ENCODE results near the gene SNCB.

SNCB gene

DNA sequence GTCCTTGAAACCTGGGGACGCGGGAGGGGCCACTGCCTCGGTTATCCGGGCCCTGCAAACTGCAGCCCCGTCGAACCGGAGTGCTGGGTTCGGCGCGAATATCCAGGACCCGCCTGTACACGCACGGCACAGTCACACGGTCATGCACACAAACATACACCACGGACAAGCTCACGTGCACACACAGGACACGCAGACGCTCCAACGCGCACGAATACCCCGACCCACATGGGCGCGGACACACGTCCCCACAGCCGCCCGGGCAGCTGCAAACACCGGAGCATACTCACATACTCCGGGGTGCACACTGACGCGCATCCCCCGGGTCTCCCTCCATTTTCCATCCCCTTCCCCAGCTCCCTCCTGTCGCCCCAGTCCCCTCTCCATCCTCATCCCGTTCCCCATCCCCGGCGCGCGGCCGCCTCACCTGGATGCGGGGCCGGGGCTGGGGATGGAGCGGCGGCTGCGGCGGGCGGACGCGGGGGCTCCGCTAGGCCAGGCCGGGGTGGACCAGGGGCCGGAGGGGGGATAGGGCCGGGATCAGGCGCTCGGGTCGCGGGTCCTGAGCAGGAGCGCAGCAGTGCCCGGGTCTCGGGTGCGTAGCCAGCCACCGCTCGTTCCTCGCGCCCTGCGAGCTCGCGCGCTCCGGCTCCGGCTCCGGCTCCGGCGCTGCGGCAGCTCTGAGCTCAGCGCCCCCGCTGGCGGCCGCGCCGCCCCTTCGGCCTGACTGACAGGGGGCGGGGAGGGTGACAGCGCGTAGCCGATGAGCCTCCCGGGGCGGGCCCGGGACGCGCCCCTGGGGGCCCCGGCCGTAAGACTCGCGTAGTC is at the start of gene SNCB, which contains the start of gene EIF4E1B:
Gene SNCB, minus strand, starts transcription at position 682 of the 828 bp plus-strand sequence. CDS start 880 bp downstream, outside the sequence.
Gene EIF4E1B, plus strand, starts transcription at position 823 of the 828 bp plus-strand sequence. CDS start 12,113 bp downstream, outside the sequence.
- peak; percentile 46 for DNase-seq

DNA sequence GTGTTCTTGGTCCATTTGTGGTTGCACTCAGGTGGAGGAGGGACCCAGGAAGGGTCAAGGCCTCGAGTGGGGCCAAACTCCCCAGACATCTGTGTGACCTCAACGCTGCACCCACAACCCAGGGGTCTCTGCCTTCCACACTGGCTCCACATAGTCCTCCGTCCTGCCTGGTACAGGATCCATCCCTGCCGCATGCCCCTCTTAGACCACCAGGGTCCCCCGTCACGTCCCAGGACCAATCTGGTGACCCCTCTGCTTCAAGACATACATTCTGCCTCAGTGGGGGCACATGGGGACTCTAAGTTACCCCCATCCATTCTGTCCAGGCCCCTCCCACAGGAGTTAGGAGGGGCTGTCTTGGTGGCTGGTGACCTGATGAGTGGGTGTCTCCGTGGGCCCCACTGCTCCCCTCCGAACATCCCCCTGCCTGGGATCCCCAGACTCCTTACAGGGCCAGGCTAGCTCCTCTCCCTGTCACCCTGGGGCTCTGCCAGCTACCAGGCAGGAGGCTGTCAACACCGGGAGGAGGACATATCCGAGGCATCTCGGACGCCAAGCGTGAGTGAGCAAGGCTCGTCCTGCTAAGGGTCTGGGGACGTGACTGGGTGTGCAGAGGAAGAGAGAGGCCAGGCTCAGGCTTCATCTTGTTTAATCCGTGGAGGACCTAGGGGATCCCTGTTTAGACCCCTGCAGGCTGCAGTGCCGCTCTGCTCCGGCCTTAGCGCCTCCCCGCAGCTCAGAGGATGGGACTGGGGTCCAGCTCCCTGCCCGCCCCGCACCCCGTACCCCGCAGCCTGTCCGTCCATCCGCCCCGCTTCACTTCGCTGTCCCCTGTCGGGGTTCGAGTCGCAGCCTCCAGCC is 49.3 kb upstream of the SNCB start:
- no peak for DNase-seq

DNA sequence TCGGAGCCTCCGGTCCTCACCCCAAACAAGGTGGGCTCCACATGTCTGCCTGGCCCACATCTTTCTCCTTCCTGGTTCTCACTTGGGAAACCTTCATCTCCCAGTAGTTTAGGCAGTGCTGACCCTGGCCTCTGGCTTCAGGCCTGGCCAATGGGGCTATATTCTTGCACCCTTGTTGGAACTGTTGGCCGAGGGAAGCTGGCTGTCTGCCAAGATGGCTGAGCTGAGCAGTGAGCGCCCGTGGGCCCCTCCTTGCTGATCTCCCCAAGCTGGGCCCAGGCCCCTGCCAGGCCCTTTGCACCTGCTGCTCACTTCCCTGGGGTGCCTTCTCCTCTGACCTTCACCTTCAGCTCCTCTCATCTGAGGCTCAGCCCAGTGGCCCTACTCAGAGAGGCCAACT is 48.2 kb upstream of the SNCB start:
- no peak for DNase-seq

DNA sequence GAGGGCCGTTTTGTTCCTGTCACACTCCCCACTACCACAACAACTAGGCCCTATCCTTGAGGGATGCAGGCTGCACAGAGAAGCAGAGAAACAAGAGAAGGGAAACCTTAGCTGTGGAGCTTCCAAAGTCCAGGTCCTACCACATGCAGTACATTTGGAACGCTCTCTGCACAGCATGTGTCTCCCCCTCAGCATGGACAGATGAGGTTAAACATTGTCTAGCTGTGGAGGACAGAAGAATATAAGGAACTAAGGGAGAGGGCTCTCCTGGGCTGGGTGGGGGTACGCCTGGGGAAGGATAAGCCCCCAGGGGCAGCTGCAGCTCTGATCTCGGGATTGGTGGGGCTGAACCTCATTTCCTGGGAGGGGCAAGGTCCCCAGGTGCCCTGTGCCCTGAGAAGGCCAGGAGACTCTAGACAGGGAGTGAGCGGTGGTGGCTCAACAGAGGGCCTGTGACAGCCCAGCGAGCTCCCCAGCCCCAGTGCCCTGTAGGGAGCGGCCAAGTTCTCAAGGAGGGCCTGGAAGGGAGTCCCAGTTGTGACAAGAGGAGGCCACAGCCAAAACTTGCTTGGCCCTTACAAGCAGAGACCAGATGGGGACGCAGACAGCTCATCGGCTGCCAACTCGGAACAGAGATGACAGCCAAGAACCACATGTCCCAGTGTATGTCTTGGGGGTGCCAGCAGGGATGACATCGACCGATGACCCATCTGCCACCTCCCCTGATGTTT is 47.0 kb upstream of the SNCB start:
- DNase-seq: no peak

DNA sequence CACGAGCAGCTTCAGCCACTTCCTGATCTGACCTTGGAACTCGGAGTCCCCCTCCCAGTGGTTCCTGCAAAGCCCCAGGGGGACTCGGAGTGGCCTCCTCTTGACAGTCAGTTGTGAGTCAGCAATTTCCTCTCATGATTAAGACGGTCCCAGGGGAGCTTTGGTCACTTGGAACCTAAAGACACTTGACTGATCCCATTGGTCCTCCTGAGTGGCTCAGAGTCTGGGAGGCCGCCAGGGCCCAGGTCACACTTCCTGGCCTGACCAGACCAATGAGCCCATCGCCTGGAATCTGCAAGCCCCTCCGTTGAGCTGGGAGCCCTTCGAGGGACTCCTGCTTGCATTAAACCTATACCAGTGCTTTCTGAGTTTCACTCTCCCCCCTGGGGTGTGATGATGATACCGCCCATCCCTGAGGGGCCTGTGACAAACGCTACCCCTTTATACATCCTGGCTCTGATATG is 46.1 kb upstream of the SNCB start:
- peak; percentile 86 for DNase-seq

DNA sequence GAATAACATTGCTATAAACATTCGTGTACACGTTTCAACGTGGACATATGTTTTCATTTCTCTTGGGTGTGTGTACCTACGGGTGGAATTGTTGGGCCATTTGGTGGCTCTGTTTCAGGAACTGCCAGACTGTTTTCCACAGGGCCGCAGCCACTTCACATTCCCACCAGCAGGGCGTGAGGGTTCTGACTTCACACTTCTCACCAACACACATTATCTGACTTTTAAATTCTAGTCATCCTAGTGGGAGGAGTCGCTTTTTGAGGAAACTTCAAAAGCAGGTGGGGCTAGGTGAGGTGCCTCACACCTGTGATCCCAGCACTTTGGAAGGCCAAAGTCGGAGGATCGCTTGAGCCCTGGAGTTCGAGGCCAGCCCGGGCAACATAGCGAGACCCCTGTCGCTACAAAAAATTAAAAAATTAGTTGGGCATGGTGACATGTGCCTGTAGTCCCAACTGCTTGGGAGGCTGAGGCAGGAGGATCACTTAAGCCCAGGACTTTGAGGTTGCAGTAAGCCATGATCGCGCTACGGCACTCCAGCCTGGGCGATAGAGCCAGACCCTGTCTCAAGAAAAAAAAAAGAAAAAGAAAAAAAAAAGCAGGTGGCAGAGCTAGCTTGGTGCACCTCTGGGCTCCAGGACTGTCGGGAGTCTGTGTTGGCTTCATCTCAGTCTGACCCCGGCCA is 45.5 kb upstream of the SNCB start:
- DNase-seq: peak; percentile 49

DNA sequence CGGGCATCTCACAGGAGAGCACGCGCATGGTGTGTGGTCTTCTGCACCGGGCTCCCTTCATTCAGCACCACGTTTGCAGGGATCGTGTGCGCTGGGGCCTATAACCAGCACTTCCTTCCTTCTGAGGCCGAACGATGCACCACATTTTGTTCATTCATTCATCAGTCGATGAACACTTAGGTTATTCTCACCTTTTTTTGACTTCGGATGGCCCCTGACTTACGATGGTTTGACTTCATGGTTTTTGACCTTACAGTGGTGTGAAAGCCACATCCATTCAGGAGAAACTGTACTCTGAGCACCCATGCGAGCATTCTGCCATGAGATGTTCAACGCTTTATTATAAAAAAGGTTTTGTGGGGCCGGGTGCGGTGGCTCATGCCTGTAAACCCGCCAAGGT is 44.5 kb upstream of the SNCB start:
- DNase-seq: no peak

DNA sequence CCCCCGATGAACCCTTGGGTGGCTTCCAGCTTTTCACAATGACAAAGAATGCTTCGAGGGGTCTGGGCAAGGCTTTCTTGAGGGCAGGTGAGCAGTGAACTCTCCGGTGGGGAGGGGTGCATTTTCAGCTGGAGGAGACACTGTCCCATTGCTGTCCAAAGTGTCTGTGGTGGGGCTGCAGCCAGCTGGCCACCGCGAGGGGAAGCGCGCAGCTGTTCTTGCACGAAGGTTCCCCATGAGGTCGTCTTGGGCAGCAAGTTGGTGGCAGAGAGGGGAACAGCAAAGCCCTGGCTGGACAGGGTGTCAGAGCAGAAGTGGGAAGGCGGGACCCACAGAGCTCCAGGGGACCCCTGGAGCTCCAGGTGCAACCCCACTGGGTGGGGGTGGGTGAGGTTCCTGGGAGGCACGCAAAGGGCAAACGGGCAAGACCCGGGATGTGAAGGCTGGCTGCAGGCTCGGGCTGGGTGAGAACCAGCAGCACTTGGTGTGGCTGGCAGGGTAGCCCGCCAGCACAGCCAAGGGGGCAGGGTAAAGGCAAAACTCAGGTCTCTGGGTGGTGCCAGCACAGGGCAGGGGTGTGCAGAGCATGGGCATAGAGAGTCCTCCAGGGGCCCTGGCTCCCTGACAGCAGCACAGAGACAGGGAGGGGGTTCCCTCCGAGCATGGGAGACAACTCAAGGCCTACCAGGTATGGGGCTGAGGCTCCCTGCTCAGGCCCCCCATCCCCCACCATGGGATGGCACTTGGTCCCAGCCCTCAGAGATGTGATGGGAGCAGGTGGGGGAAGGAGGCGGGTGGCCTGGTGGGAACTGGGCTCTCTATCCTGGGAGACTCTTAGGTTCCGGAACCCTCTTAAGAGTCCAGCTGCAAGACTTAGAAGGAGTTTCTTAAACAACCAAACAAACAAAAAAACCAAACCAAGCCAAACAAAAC is 43.6 kb upstream of the SNCB start:
- DNase-seq: no peak

DNA sequence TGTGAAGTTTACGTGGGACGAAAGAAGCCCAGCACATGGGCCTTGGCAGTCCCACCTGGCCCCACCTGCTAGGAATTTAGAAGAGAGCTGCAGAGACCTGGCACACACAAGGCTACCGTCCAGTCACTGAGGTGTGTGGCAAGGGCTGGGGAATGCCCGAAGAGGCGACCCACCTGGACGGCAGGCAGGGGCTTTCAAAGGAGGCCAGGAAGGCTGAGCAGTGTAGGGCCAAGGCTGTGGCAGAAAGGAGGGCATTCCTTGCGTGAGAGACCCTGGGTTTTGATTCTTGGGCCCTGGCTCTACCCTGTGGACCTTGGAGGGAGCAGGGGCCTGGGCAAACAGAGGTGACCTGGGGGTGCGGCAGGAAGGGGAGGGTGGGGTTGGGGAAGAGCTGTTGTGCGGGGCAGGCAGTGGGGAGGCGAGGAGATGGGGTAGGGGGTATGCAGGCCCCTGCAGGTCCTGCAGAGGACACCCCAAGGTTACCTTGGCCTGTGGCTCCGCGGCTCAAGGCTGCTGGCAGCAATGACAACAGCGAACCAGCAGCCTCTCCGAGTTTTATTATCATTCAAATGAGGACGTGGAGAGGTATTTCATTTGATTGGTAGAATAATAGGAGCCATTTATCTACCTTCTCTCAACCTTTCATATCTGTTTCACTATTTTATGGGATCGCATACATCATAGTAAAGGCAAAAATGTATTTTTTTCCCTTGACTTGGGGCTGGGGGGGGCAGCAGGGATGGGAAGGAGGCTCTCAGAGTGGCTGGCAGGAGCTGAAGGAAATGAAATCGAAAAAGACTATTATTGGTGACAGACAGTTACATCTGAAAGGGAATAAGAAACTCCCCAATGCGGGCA is 41.8 kb upstream of the SNCB start:
- no peak for DNase-seq

DNA sequence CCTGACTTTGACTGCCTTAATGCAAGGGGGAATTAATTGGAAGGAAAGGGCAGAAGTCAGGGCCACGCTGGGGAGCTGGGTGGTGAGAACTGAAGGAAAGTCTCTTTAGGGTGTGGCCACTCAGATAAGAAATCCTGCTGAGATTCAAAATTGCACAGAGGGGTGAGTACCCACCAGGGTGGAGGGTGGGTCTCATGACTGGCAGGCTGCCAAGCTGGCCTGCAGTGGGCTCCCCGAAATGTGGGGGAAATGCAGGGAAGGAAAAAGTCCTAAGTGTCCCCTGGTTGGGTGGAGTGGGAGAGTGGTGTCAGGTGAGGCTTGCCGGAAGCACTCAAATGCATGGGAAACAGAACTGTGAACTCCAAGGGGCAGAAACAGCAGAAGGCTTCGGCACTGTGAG is 41.1 kb upstream of the SNCB start:
- DNase-seq: no peak

DNA sequence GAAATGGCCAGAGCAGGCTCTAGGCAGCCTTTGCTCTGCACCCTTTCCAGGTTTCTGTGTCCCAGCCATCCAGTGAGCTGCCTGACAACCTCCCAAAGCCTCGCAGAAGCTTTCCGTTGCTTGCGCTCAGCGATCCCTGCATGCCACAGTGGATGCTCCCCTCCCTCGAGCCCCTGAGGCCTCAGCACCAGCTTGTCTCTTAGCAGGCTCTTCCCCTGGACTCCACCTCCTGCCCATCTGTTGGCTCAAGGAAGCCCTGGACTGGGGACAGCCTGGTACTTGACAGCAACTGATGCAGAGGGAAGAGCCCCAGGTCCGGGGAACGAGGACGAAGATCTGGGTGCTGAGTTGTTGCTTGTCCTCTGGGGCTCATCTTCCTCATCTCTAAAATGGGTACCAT is 40.1 kb upstream of the SNCB start:
- DNase-seq: no peak

DNA sequence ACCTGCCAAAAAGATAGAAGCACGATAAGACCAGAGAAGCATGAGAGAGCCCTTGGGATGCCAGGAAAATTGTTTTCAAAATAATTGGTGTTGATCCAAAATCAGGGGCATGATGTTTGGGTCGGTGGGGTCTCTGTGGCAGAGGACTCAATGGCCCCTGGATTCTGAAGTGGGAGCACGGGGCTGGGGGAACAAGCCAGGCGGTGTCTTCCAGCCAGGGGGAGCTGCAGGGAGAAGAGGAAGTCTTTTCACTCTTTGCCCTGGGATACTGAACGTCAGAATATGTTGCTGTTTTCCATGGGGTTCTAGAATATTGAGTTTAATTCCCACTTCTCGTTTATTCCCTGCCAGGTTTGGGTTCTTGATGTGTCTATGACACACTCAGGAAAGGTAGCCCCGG is 37.3 kb upstream of the SNCB start:
- DNase-seq: no peak

DNA sequence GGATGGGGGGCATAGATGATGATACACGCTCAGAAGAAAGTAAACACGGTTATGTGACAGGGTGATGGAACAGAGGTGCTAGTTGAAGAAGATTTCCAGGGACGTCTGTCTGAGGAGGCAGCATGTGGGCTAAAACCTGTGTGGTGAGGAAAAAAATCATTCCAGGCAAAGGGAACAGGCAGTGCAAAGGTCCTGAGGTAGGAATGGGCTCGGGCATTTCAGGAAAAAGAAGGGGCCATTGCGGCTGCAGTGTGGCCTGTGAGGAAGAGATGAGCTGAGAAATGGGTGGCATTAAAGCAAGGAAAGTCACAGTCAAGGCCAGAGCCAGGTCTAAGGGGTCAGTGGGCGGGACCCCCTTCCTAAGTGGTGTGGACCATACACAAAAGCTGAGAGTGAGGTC is 35.2 kb upstream of the SNCB start:
- DNase-seq: no peak

DNA sequence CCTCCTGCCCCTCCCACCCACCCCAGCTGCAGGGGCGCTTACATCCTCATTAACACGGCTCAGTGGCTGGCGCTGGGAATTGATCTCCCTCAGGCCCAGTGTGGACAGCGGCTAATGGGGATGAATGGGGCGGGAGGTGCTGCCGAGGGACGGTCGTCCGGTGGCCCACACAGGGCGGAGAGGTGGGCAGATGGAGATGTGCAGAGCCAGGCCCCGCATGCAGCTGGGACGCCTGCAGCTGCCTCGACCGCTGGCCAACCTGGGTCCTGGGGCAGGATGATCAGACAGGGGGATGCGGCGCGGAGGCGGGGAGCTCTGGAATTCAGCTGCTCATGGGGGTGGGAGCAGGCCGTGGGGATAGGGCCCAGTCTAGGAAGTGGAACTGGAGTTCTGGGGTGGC is 34.6 kb upstream of the SNCB start:
- DNase-seq: no peak

DNA sequence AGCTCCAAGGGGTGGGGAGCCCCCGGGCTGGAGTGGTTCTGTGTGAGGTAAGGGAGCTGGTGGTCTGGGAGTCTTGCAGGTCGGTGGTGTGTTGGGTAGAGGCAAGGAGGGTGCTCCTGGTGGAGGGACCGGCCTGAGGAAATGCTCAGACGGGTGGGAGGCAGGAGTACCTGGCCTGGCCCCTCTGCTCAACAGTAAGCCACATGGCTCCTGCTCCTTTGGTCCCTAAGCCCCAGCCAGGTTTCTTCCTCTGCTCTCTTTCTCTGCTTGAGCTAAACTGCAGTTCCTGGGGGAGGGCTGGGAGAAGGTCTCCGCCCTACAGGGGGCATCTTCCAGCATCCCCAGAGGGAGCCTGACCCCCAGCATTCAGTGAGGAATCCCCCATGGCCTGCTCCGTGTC is 34.1 kb upstream of the SNCB start:
- no peak for DNase-seq

DNA sequence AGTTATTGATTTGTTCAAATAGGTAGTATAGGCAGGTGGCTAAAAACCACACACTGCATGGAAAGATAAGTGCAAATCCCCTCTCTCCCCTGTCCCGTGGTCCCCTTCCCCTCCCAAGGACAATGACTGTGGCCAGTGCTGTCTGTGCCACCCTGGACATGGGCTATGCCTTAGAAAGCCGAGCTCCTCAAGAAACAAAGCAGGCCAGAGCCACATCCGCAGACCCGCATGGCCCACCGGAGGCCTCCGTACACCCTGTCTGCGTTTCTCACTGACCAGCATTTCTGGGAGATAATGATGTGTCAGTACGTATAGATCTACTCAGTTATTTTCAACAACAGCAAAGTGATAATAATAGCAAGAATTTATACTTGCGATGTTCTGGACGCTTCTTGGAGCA is 33.2 kb upstream of the SNCB start:
- DNase-seq: no peak

DNA sequence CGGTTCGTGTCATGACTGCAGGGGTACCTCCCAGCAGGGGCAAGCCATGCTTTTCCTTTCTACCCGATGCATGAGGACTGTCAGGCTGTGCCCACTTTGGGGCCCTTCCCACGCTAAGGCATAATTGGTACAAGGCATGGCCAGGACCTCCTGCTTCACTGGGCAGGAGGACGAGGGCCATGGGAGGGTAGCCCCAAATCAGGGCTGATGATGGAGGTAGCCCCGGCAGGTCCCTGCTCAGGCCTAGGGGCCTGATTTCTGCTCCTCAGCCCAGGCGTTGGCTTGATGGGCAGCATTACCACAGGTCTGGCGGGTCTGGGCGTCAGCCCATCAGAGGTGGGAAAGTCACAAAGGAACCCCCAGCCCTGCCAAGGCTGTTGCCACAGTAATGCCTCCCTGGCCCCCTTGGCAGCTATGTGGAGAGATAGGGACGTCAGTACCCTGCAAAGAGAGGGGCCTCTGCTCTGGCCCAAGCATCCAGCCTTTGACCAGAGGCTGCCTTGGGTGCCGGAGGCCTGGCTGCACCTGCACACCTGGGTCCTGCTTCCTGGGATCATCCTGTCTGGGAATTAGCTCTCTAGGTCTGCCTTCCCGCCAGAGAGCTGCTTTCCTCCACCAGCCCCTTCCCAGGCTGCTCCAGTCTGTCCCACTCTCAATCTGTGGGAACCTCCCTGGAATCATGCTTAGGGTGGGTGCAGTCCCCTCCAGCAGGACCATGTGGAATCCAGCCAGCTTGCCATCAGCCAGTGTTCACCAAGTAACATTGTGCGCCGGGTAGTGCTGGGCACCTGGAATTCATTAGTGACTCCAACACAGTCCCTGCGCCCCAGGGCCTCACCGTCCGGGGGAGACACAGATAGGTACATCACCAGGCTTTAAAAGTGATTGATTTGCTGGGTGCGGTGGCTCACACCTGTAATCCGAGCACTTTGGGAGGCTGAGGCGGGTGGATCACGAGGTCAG is 32.3 kb upstream of the SNCB start:
- no peak for DNase-seq

DNA sequence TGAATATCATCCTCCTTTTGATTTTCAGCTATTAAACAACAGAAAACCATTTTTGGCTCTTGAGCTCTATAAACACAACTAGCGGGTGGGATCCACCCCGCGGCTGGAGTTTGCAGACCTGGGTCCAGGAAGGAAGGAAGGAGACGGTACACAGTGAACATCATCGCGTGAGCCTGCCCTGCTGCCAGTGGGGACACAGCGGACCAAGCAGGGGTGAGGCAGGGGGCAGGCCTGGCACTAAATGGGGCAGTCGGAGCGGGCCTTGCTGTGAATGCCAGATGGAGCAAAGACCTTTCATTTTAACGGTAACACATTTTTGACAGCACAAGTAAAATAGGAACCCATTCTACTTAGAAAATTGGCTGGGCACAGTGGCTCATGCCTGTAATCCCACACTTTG is 31.3 kb upstream of the SNCB start:
- no peak for DNase-seq

Measured in fibroblast of skin of right biceps (primary cell).